Stimulated activated CD8-positive, alpha-beta memory T cell treated with anti-CD3 and anti-CD28 coated beads, Interleukin-15, amount 100 ng/mL, for 4 hours (primary cell): ENCODE results near the gene GPA33.

Source experiments
- DNase-seq, 2 donors: peaks; one replicate each; pipeline ENCODE4 v3.0.0-alpha.2; 2020; ENCODE audit warnings: low read depth in 2 of 2

The GPA33 gene, protein sequence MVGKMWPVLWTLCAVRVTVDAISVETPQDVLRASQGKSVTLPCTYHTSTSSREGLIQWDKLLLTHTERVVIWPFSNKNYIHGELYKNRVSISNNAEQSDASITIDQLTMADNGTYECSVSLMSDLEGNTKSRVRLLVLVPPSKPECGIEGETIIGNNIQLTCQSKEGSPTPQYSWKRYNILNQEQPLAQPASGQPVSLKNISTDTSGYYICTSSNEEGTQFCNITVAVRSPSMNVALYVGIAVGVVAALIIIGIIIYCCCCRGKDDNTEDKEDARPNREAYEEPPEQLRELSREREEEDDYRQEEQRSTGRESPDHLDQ

DNA sequence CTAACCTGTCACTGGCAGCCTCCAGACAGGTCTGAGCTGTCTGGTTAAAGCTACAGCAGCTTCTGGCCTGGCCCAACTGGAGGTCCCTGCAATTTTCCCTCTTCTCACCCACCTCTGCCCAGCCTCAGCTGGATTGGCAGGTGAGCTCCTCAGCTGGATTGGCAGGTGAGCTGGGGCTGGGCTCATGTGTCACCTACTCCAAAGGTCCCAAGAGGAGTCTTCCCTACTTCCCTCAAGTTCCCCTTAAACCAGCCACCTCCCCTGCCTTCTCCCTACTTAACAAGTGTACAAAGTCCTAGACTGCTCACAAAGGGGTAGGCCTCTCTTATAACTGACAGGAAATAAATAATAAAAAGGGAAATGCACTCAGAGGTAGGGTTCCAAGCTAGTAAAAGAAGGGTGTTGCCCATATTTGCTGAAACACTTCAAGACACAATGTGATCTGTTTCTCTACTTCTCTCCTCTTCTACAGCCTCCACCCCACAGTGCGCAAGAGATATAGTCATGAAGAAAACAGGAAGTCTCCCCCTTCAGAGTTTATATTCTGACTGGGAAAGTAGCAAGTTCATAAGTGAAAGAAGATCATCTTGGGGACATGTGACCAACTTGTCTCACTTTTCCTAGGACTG is at the start of gene GPA33:
GPA33 (minus strand) TSS at position 64 of the 629 bp plus-strand sequence. CDS start 90 bp downstream, outside the sequence.
- no peak for DNase-seq

DNA sequence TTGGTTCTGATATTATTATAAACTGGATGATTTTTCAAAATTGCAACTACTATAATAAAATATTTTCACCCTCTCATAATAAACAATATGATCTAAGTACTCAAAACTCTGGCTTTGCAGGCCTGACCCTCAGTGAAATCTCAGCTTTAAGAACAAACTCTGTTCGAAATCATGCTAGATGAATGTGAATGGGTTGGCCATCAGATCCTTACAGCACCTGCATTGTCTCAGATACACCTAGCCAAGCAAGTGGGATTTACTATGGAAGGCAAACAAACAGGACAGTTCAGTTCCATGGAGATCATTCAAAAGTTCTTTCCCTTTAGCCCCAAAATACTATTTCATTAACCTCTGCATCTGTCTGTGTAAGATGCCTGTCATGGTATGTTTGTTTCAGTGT is 48.5 kb upstream of the GPA33 start:
- no peak for DNase-seq

DNA sequence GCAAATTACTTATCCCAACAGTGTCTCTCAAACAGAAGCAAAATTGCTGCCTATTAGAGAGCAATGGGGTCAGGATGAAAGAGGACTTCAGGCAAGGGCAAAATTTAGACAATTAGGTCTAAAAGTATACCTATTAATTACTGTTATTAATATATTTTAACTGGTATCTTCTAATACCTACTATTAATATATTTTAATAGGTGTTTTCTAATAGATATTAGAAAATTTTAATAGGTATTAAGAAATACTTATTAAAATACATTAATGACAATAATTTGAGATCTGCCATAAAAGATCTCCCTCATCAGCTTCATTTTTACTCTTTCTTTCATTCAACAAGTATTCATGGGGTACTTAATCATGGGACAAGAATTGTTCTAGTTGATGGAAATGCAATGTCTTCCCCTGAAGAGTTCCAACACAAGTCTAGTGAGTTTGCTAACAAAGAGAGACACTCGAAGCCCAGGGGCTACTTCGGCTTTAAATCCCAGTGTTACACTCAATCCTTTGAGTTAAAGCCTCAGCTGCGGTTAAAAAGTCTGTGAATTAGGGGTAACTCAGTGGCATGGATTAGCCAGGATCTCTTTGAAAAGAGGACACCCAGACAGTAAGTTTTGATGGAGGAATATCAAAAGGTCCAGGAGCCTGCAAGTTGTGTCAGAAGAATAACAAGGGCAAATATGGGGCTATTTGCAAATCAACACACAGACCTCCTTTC is 47.8 kb upstream of the GPA33 start:
- no peak for DNase-seq

DNA sequence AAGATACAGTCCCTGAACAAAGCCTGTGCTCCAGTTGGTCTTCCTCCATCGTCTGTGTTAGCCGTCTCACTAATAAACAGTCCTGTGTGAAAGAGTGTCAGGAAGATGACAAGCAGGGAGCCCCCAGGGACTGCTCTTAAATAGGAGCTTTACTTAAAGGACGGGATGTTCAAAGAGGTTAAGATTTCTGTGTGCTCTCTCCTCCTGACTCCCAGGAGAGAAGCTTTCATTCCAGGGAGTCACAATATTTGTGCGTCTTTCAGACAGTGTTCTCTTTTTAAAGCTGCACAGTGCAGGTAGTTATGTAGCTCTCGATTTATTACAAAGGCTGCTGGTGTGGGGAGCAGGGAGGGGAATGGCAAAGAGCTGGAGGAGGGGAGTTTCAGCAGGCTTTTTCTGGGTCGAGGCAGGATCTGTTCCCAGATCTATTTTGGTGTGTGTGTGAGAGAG is 47.2 kb upstream of the GPA33 start:
- no peak for DNase-seq

DNA sequence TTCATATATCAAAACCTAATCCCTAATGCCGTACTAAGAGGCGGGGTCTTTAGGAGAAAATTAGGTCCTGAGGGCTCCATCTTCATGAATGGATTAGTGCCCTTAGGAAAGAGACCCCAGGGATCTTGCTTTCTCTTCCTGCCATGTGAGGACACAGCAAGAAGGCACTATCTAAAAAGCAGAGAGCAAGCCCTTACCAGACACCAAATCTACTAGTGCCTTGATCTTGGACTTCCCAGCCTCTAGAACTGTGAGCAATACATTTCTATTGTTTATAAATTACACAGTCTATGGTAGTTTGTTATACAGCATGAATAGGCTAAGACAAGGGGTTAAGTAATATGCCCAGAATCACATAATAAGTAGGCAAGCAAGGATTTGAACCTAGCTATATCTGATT is 46.6 kb upstream of the GPA33 start:
- no peak for DNase-seq

DNA sequence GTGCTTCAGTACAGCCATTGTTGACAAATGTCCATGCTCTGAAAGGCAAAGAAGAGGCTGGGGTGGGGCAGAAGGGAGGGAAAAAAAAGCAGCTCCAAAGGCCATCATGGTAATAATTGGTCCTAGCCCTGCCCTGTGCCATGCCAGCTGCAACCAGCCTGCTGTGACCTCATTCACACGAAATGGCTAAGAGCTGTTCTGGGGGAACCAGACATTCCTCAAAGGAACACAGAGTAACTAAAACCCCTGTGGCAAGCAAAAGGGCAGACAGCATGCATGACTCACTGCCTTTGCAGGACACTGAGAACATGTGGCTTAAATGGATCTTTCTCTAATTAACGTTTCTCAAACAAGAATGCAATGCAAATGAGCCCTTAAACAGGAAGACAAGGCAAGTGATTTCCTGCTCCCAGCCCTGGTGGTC is 46.0 kb upstream of the GPA33 start:
- DNase-seq: no peak

DNA sequence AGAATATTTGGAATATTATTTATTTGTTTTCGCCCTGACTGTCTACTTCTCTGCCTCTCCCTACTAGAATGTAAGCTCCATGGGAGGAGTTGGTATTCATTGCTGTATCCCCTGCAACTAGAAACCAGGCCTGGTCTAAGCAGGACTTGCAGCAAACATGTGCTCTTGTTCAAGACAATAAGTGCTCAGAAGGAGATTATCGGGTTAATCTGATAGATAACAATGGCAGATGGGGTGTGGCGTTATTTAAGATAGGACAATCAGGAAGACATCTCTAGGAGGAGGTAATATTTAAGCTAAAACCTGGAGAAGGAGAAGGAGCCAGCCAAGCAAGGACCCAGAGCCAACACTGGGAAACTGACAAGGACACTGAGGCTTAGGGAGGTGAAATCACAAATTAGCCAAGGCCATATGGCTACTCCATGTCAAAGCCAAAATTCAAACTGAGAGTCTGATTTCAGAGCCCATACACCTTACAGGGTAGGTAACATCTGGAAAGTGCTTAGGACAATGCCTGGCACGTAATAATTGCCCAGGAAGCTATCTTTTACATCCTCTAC is 45.2 kb upstream of the GPA33 start:
- DNase-seq: no peak

DNA sequence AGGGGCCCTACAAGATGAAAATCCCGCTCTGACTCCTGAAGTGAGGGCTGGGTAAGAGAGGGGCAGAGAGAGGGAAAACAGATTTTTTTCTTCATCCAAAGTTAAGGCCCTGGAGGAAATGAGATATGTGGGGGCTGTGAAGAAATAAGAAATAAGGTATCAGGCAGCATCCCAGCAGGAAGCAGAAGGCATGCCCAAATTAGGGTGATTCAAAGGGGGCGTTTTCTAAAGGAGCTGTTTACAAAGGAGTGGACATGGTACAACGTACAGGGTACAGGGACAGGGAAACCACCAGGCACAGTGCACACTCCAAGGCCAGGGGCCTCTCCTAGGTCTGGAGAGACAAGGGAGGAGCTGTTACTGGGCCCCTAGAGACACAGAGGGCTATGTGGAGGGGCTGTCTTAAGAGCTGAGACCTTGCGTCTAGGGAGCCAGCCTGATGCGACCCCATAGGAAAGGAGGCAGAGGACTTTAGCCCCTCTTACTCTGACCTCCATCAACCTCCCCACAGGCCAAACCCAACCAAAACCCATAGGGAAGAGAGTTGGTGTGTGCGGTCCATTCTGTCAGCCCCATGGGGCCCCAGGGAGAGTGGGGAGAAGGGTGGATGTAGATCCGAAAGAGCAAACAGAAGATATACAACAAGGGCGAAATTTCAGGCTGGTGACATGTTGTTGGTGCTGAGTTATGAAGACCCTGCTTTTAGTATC is 42.3 kb upstream of the GPA33 start:
- DNase-seq: no peak

DNA sequence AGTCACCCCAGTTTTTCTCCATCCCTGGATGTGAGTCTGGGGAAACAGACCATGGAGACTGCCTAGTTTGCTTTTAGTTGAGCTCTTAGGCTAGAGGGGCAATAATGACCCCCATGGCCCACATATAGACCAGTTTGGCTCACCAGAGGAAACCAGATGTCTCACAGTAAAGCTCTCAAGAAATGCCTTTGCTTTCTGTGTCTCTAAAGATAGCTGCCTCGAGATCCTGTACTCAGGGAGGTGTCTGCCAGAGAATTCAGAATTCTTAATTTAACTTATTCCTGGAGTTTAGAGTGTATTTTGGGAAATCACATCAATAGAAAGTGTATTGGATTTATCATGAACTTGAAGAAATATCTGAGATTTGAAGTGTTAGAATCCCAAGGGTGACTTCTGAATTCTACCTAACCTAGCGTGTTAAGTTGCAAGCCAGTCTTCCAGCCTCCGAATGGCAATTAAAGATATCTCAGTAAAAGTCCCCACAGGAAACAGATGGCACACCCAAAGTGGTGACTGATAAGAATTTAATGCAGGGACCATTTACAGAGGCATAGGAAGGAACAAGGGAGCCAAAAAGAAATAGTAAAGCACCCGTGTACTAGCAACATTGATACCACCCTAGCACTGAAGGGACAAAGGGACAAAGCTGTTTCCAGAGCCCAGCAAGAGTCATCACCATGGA is 40.8 kb upstream of the GPA33 start:
- no peak for DNase-seq

DNA sequence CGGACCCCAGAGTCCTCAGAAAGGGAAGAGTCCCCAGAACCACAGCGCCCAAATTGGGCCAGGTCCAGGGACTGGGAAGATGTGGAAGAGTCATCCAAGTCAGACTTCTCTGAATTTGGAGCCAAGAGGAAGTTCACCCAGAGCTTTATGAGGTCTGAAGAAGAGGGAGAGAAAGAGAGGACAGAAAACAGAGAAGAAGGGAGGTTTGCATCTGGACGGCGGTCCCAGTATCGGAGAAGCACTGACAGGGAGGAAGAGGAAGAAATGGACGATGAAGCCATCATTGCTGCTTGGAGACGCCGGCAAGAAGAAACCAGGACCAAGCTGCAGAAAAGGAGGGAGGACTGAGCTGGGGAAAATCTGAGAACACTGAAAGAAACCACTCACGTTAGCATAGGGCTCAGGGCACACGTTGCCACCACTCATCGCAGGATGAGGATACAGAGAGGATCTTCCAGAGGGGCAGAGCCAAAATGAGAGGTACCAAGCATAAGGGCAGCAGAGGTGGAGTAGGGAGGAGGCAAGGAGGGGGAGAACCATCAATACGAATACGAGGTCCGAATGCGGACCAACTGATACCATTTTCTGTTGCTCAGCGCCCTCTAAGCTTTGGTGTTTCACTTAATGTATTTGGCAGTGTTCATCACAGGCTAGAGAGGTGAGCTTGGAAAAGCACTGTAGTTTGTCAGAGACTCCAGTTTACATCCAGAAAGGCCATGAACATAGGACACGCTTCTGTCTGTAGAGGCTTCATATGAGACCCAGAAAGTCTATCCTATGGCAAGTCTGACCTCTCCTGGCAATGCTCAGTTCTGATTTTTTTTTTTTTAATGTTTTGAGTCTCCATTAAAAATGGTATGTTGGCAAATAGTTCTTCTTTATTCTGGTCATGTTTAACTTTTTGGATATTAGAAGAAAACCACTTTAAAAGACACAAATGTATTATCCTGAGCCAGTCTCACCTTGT is 38.4 kb upstream of the GPA33 start:
- no peak for DNase-seq

DNA sequence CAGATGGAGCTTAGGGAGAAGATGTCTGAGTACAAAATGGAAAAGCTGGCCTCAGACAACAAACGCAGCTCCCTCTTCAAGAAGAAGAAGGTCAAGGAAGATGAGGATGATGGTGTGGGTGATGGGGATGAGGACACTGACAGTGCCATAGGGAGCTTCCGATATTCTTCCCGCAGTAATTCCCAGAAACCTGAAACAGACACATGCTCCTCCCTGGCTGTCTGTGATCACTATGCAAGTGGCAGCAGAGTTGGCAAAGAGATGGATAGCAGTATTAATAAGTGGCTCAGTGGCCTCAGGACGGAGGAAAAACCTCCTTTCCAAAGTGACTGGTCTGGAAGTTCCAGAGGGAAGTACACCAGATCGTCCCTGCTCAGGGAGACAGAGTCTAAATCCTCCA is 37.5 kb upstream of the GPA33 start:
- no peak for DNase-seq

DNA sequence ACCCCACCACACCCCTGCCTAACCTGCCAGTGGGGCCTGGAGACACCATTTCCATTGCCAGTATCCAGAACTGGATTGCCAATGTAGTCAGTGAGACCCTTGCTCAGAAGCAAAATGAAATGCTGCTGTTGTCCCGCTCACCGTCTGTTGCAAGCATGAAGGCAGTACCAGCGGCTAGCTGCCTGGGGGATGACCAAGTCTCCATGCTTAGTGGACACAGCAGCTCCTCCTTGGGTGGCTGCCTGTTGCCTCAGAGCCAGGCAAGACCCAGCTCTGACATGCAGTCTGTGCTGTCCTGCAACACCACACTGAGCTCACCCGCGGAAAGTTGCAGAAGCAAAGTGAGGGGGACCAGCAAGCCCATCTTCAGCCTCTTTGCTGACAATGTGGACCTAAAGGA is 37.1 kb upstream of the GPA33 start:
- no peak for DNase-seq

DNA sequence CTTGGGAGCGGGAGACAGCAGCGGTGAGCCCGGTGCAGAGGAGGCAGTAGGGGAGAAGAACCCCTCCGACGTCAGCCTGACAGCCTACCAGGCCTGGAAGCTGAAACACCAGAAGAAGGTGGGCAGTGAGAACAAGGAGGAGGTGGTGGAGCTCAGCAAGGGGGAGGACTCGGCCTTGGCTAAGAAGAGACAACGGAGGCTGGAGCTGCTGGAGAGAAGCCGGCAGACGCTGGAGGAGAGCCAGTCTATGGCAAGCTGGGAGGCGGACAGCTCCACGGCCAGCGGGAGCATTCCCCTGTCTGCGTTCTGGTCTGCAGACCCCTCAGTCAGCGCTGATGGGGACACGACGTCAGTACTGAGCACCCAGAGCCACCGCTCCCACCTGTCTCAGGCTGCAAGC is 36.6 kb upstream of the GPA33 start:
- DNase-seq: no peak

DNA sequence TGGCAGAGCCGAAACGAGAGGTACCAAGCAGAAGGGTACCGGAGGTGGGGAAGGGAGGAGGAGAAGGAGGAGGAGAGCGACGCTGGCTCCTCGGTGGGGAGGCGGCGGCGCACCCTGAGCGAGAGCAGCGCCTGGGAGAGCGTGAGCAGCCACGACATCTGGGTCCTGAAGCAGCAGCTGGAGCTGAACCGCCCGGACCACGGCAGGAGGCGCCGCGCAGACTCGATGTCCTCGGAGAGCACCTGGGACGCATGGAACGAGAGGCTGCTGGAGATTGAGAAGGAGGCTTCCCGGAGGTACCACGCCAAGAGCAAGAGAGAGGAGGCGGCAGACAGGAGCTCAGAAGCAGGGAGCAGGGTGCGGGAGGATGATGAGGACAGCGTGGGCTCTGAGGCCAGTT is 36.1 kb upstream of the GPA33 start:
- no peak for DNase-seq

DNA sequence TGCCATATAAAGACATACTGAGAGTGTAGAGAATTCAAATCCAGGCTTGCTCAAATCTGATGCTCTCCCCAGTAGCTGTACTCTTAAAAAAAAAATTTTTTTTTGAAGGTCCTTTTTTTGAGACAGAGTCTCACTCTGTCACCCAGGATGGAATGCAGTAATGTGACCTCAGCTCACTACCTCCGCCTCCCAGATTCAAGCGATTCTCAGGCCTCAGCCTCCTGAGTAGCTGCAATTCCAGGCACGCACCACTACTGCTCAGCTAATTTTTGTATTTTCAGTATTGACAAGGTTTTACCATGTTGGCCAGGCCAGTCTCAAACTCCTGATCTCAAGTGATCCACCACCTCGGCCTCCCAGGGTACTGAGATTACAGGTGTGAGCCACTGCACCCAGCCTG is 32.4 kb upstream of the GPA33 start:
- DNase-seq: no peak

DNA sequence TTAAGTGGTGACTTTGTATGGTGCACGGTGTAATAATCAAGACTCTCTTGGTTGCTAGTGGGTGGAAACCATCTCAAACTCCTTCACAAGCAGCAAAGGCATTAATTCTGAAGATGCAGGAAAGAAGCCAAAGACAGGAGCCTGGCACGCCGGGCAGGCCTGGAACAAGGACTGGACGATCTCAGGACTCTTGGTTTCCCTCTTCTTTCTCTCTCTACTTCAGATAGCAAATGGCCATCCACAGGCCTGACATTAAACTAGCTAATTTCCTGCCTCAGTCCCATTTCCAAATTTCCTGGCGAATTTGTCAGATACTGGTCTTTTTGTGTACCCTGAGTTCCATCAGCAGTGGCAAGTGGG is 31.9 kb upstream of the GPA33 start:
- no peak for DNase-seq

DNA sequence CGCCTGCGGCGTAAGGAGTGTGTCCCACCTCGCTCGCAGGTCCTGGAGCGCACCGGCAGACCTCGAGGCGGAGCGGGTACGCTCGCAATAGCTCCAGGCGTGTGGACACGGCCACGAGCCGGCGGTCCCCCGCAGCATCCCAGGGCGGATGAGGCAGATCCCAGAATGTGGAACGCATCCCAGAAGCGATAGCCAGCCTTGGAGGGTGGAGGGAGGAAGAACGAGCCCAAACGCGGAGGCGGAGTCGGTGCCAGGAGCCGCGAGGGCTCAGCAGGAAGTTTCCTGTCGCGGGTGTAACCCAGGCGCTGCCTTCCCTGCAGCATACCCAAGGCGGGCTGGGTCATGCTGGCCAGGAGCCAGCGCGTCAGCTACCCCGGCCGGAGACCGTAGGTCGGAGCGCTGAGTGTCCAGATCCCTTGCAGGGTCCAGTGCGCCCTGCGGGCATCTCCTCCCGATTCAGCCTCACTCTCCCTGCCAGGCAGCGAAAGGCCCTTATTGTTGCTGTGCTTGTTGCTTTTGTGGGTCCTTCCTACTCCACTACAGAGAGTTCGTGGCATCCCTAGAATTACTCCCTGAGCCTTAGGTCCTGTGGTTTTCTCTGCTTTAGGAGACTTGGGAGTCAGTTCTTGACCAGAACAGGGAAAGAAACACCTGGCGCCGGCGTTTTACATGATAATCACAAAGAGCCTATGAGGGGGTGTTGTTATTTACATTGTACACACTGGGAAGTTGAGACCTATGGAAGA is 31.4 kb upstream of the GPA33 start:
- DNase-seq: no peak

DNA sequence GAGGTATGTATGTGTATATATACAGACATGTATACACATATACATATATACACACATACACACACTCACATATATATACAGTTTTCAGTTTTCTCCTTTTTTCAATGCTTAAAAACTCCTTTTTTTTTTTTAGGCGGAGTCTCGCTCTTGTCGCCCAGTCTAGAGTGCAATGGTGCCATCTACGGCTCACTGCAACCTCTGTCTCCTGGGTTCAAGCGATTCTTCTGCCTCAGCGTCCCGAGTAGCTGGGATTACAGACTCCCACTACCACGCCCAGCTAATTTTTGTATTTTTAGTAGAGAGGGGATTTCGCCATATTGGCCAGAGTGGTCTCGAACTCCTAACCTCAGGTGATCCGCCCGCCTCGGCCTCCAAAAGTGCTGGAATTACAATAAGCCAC is 30.7 kb upstream of the GPA33 start:
- no peak for DNase-seq

DNA sequence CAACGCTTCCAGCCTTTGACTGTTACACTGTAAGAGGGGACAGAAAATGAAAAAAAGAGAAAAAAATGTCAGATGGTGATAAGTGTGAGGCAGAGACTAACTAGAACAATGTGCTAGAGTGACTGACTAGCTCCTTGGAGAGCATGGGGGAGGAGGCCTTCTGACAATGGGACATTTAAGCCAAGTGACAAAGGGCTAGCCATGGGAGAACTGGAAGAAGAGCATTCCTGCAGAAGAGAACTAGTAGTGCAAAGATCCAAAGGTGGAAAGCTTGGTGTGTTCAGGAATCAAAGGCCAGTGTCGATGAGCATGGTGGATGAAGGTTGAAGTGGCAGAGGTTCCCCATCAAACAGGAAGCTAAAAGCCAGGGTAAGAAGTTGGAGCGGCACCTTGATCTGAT is 29.5 kb upstream of the GPA33 start:
- no peak for DNase-seq

DNA sequence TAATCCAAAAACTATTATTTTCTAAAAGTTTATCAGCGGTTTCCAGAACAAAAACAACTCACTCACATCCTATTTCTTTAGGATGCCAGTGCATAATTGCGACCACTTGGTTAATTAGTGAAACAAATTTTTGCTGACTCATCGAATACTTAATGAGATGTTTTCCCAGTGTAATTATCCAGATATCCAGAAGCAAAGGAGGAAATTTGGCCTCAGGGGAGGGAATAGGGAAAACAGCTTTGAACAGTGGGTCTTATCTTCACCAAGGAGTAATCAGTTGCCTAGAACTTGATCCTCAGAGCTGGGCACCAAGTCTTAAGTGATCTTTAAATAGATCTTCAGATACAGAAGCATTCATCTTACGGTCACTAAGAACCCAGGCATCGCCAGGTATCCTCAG is 28.0 kb upstream of the GPA33 start:
- DNase-seq: no peak
